ENCODE data around the gene NKX6-2. TPM values are rescaled to one million over a fixed set of nuclear protein-coding genes. Genes with fewer than 3 reads are reported as not detected.

Gene NKX6-2
- total RNA-seq, 2 experiments from 2014 or later = not detected

DNA sequence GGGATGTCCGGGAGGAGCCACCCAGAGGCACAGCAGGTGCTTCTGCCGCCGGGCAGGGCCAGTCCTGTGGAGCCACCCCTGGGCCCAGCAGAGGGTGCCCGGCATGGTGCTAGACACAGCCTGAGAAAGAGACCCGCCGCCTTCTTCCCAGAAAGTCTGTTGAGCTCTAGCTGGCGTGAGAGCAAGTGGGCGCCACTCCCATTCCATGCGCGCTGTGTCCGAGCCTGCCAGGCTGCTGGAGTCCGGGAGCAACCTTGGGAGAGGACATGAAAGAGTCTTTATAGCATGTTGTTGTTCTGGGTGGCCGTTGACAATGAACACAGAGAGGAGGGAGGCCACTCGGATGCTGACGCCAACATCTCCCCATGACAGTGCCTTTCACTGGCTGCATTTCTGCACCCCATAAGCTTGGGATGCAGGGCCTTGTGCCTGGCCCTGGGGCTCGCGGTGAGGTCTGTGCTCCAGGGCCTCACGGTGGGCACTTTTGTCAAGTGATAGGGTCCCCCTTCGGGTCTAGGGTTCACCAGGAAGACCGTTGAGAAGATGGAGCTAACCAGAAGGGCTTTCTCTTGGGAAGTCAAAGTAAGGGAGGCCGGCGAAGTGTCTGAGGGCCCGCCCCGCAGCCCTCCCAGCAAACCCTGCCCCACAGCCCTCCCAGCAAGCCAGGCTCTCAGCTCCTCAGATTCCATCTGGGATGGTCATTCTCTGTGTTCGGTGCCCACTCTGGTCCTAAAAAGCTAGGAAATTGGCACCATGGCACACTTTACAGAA, 47.3 kb downstream of the NKX6-2 start:
- intact Hi-C loops (cut with DNase I, micrococcal nuclease) = no loop called here
- Mint-ChIP-seq H3K4me3 (no peak overlapping the region), H3K36me3 (ENCODE audit: low read depth) (peaks cover 10% of the 10 kb centered on the region), H3K27me3 (no peaks in the 10 kb centered on the region), H3K27ac (no peak overlapping the region), H3K9me3 (no peaks in the 10 kb centered on the region), H3K4me1 (ENCODE audit: low read depth) (no peaks in the 10 kb centered on the region)
- no peaks in the 10 kb centered on the region for H3K9me3 ChIP-seq (ENCODE audit: control insufficient read depth in 1 of 2, insufficient read depth in 1 of 2, low read length in 2 of 2)
- H3K27ac ChIP-seq (ENCODE audit: low read depth in 1 of 2, low read length in 2 of 2) = no peak overlapping the region
- ATAC-seq (ENCODE audit: poor library complexity) (no peak), DNase-seq (no peak)
- H3K27me3 ChIP-seq (ENCODE audit: control insufficient read depth in 1 of 2, insufficient read depth in 2 of 2, low read length in 2 of 2) = no peaks in the 10 kb centered on the region
- POLR2A ChIA-PET = no interaction called here
- peaks cover 6% of the 10 kb centered on the region for H3K36me3 ChIP-seq (ENCODE audit: insufficient read depth, low read length)
- no peaks in the 10 kb centered on the region for H3K4me1 ChIP-seq (ENCODE audit: insufficient read depth, low read length)
- TF ChIP-seq, protein P1, sequence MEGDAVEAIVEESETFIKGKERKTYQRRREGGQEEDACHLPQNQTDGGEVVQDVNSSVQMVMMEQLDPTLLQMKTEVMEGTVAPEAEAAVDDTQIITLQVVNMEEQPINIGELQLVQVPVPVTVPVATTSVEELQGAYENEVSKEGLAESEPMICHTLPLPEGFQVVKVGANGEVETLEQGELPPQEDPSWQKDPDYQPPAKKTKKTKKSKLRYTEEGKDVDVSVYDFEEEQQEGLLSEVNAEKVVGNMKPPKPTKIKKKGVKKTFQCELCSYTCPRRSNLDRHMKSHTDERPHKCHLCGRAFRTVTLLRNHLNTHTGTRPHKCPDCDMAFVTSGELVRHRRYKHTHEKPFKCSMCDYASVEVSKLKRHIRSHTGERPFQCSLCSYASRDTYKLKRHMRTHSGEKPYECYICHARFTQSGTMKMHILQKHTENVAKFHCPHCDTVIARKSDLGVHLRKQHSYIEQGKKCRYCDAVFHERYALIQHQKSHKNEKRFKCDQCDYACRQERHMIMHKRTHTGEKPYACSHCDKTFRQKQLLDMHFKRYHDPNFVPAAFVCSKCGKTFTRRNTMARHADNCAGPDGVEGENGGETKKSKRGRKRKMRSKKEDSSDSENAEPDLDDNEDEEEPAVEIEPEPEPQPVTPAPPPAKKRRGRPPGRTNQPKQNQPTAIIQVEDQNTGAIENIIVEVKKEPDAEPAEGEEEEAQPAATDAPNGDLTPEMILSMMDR (IDR thresholded peaks at IDR 0.05) = no peak
- no peak overlapping the region for H3K4me3 ChIP-seq (ENCODE audit: low read length)
- CTCF ChIA-PET = no interaction called here

DNA sequence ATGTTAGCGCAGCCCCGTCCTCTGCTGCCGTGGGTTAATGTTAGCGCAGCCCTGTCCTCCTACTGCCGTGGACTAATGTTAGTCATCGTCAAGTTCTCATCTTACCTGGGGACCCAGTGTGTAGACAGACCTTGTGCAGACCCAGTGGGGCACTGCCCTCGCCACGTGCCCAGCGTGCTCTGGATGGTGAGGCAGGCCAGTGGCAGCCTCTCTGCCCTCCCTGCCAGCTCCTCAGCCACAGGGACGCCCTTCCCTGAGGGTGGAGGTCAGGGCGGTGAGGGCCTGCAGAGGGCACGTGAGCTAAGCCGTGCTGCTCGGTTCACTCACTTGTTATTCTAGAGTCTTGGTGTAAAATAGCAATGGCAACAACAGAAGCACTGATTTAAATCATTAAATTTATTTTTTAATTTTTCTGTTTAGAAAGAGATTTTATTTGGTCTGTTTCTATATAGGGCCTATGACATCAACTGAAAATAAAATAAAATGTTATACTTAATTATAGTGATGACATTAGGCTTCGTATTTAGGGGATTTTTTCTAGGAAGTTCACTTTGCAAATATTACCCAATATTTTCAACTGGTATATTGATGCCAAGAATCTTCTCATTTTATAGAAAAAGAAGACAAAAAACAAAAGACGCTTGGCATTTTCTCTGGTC, 48.4 kb downstream of the NKX6-2 start:
- Histone ChIP-seq H3K9me3 (ENCODE audit: control insufficient read depth in 1 of 2, insufficient read depth in 1 of 2, low read length in 2 of 2) (no peaks in the 10 kb centered on the region), H3K4me3 (ENCODE audit: low read length) (no peak overlapping the region), H3K4me1 (ENCODE audit: insufficient read depth, low read length) (no peaks in the 10 kb centered on the region), H3K27ac (ENCODE audit: low read depth in 1 of 2, low read length in 2 of 2) (no peak overlapping the region), H3K27me3 (ENCODE audit: control insufficient read depth in 1 of 2, insufficient read depth in 2 of 2, low read length in 2 of 2) (no peaks in the 10 kb centered on the region), H3K36me3 (ENCODE audit: insufficient read depth, low read length) (peaks cover 8% of the 10 kb centered on the region)
- DNase-seq (no peak), ATAC-seq (ENCODE audit: poor library complexity) (no peak)
- intact Hi-C loops (cut with DNase I, micrococcal nuclease) = no loop called here
- ChIA-PET POLR2A (no interaction called here), CTCF (no interaction called here)
- Mint-ChIP-seq H3K27ac (no peak overlapping the region), H3K27me3 (no peaks in the 10 kb centered on the region), H3K9me3 (no peaks in the 10 kb centered on the region), H3K36me3 (ENCODE audit: low read depth) (peaks cover 10% of the 10 kb centered on the region), H3K4me1 (ENCODE audit: low read depth) (no peaks in the 10 kb centered on the region), H3K4me3 (no peak overlapping the region)
- TF ChIP-seq, protein P1 (IDR thresholded peaks at IDR 0.05) = no peak

DNA sequence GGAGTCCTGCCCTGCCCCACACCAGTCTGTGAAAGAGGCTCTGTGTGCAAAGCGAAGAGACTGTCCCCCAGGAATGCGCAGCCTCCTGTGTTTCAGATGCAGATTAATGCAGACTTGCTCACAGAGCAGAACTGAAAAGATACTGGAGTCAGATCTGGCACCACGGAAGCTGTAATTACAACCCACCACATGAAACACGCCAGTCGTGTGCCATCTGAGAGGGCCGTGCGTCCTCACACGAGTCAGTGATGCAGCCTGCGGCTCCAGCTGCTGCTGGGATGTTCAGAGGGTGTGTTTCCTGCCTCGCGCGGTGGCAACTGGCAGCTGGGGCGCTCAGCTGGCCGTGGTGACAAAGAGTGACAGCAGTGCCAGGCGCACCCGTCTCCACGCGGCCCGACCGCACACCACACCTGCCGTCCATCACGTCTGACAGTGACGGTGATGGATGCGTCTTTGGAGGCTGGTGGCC, 50.0 kb downstream of the NKX6-2 start:
- intact Hi-C loops (cut with DNase I, micrococcal nuclease) = no loop called here
- TF ChIP-seq, protein P1 (IDR thresholded peaks at IDR 0.05) = no peak
- ATAC-seq (ENCODE audit: poor library complexity) = no peak
- Mint-ChIP-seq H3K4me1 (ENCODE audit: low read depth) (no peaks in the 10 kb centered on the region), H3K27ac (no peak overlapping the region), H3K9me3 (no peaks in the 10 kb centered on the region), H3K4me3 (no peak overlapping the region), H3K27me3 (no peaks in the 10 kb centered on the region), H3K36me3 (ENCODE audit: low read depth) (peaks cover 4% of the 10 kb centered on the region)
- Histone ChIP-seq H3K36me3 (ENCODE audit: insufficient read depth, low read length) (peaks cover 8% of the 10 kb centered on the region), H3K27ac (ENCODE audit: low read depth in 1 of 2, low read length in 2 of 2) (no peak overlapping the region), H3K27me3 (ENCODE audit: control insufficient read depth in 1 of 2, insufficient read depth in 2 of 2, low read length in 2 of 2) (no peaks in the 10 kb centered on the region), H3K4me3 (ENCODE audit: low read length) (no peak overlapping the region), H3K9me3 (ENCODE audit: control insufficient read depth in 1 of 2, insufficient read depth in 1 of 2, low read length in 2 of 2) (no peaks in the 10 kb centered on the region), H3K4me1 (ENCODE audit: insufficient read depth, low read length) (no peaks in the 10 kb centered on the region)
- CTCF ChIA-PET = no interaction called here
- POLR2A ChIA-PET = no interaction called here
- no peak for DNase-seq
